Left hindlimb (tissue), 1 donor: ENCODE measurements around the gene PBRM1.
A peak's percentile ranks its signal among the peaks of the same experiment; 100 is the strongest.

ENCODE experiments used
- DNase-seq: peaks from one replicate; pipeline ENCODE4 v3.0.0-alpha.2; 2018

The PBRM1 gene

DNA sequence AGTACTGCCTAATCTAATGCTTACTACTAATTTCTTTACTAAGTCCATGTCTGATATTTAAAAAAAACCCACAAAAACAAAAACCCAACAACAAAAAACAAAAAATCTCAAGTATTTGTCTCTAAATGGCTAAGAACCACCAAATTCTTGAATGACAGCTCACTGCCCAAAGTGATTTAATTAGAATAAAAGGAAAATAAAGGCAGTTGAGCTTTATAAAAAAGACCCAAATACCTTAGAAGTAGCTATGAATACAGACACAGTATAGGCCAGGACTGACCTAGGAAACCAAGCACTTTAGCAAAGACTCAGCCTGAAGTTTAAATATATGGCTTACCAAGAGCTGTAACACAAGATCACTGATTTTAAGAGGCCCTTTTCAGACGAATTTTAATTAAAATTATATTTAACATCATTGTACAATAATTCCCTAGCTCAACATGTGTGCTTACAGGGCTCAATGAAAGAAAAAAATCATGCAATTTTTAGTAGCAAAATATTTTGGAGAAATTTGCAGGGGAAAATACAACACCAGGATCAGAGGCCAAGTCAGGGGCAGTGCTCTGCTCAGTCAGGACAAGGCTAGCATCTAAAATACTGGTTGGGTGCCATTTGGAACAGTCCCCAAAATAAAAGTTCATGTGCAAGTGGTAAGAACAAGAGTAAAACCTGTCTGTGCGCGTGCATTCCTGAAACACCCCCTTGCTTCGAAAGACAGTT is 124.5 kb downstream of the PBRM1 start:
- DNase-seq, result no peak

DNA sequence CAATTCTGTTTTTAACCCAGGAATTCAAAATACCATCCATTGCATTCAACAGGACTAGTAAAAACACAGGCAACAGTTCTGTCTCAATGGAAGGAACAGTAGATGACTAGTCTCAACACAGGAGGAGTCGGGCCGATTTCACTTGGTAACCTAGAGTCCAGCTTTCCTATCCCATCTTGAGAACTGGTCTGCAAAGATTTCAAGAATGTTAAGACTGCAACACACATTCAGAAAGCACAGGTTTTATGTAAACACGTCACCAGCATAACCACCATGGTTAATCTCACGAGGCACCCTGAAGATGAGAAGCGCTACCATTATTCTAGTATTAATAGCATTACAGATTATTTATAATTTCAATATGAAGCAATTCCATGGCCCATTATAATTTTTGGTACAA is 127.3 kb downstream of the PBRM1 start:
- no peak for DNase-seq

DNA sequence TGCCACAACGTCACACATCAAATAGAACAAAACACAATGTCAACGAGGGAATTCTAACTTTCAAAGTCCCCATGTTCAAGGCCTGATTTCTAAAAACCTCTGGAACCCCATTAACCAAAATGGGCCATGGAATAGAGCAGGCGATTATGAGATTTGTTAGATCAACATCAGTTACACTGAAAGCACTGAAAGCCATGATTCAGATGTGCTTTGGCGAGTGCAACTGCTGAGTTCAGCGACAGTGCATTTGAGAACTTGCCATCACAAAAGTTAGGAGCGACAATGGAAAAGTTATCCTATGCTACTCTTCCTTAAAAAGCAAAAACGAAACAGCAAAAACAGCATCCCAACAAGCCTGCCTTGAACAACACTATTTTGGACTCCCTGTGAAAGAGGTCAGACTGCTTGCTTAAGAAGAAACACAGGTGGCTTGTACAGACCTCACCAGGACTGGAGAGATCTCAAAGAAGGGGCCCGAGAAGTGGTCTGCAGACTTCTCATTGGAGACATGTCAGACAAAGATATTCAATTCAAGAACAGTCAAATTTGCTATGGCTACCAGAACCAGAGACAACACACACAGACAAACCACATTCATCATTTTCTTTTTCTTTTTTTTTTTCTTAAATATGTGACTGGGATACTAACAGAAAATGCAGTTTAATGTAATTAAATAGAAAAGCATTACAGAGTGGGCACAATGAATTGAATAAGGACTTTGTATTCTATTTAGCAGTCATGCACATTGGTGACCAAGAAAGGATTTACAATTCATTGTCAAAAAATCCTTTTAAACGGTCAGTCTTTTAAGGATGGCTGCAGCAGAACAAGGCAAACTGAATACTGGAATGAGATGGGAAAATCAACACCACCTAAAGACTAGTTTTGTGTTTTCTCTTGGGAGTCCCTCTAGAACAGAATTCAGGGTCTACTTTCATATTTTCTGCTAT is 128.4 kb downstream of the PBRM1 start:
- DNase-seq, result no peak

DNA sequence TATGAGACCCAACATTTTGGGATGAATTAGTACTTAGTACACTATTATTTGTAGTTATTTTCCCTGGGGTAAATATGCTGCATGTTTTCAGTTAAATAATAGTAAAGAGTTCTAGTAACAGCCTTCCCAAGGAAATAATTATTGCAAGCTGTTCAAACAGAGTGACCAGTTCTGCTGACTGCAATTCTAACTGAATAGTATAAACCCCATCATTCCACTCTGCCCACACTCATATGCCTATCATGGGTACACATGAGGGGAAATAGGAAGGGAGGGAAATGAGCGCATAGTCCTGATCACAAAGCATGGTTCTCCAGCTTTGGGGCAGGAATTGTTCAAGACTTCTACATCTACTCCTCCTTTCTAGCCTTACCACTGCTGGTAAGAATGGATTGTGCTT is 130.7 kb downstream of the PBRM1 start:
- no peak for DNase-seq

DNA sequence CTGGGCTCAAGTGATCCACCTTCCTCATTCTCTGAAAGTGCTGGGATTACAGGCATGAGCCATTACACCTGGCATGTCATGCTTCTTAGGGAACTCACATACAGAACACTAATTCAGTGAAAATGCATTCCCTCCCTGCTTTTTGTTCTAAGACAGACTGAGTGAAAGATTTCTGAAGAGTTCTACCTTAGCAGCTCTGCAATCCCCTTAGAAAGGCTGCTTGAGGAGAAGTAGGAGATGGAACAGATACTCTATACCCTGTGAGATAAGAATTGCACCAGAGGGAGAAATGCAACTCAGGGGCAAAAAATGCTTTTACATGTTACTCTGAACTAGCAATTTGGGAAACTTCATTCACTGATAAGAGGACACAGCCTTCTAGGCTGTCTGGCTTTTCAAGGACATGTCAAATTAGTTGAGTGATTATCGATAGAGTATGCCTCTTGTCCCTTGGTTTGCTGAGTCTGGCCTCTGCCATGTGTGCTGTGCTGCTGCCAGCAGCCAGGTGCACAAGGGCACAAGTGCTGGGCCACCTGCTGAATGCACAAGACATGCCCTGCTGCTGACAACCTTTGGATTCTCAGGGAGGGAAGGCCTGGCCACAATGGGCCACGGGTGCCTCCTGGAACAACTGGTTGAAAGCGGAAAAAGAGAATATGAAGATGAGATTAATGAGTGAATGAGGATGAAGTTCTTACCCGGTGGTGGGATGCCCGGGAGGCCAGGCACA is 131.5 kb downstream of the PBRM1 start:
- no peak for DNase-seq

DNA sequence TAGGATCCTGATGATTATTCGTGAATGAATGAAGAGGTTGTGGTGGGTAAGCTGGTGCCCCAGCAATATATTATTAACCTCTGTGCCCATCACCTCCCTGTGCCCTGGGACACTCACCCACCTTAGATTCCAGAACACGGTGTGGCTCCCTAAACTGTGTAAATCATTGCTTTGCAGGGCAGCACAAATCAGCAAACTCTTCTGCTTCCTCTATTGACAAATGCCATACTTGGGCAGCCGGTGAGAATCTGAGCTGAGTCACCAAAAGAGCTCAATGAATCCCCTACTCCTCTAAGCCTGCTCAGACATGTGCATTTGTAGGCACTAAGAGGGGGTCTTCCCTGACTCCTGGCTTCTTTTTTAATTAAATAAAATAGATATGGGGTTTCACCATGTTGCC is 133.6 kb downstream of the PBRM1 start:
- no peak for DNase-seq

DNA sequence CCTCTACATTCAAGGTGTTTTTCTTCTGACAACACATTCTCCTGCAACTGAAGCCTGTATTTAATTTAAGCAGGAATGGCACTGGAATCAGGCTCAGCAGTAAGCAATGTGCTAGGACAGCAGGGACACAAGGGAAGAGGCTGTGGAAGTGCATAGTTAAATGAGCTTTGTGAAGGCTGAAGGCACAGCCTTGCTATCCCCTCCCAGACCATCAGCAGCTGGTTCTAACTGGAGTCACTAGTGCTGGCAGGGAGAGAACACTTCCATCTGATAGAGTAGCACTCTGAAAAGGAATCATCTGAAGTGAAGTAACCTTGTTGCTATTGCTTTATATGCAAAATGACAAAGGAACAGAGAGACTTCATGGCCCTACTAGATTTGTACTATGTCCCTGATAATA is 134.6 kb downstream of the PBRM1 start:
- DNase-seq, result no peak

DNA sequence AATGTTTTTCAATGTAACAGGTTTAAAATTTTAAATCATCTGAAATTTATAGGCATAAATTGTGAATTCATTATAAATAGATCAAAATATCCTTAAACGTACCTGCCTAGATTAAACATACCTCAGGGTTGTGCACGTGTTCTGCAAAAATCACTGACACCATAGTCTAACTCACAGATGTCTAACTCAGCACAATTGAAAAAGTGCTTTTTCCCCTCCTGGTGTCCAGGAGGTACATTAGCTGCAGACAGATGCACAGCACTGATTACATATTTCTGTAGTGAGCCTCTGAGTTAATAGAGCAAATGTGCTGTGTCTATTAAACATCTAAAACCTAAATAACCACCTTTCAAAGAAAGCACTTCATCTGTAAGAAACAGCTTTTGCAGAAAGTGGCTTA is 138.6 kb downstream of the PBRM1 start:
- no peak for DNase-seq

DNA sequence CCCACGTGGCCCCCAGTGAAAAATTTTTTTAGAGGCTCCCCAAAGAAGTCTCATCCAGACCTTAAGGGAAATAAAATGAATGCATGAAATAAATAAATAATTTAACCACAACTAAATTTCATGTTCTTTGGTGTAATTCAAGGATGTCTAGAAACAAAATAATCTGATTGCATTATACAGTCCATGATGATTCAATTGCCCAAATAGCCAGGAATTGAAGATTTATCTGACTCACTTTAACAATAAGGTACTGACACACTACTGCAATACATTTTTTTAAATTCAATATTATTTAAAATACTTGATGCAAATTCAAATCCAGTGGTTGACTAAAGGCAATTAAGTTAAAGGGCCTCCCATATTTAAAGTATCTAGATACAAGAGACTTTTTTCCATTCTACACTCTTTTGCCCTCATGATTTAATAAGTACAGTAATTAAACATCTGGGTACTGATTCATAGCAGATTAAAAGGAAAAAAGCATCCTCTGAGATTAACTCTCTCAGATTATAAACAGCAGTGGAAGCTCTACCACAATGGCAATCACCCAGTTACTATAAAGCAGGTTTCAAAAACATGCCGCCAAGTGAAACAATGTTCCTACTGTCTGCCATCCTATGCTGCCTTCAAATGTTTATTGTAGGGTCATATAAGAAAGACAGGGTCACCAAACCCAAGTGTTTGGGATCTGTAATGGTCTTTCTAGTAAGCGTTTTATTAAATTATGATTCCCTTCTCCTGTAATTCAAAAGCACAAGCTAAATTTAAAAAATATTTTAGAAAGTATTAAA is 139.4 kb downstream of the PBRM1 start:
- DNase-seq, result no peak

DNA sequence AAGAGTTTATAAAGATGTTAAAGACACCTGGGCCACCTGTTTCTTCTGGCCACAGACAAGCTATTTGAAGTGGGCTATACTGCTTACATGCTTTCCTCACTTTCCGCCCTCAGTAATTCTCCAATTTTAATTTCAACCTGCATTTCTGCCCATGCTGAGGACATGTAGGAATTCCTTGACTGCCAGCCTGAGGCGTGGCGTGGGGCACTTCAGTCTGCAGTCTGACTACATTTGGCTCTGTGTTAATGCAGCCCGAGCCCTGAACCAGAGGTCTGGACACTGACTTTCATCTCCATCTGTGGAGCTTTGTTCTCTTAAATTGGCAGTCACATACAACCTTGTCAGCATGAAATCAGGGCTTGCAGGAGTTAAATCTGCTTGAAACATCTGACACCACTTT is 140.8 kb downstream of the PBRM1 start:
- DNase-seq, result no peak

DNA sequence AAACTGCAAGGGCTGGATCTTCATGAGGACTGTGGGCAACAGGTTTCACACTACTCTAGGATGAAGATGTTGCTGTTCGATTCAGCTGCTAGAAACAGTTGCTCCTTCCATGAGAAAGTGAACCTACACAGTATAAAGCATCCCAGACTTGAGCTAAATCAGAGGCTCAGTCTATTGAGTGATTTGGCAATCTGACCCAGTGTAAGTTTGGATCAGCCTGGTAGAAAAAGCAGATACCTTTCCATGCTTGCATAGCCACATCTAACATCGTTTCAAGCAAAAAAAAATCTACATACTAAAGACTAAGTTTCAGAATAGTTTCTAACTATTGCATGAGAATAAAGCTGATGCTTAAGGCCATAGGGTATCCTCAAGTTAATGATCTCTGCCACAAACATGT is 144.7 kb downstream of the PBRM1 start:
- no peak for DNase-seq

DNA sequence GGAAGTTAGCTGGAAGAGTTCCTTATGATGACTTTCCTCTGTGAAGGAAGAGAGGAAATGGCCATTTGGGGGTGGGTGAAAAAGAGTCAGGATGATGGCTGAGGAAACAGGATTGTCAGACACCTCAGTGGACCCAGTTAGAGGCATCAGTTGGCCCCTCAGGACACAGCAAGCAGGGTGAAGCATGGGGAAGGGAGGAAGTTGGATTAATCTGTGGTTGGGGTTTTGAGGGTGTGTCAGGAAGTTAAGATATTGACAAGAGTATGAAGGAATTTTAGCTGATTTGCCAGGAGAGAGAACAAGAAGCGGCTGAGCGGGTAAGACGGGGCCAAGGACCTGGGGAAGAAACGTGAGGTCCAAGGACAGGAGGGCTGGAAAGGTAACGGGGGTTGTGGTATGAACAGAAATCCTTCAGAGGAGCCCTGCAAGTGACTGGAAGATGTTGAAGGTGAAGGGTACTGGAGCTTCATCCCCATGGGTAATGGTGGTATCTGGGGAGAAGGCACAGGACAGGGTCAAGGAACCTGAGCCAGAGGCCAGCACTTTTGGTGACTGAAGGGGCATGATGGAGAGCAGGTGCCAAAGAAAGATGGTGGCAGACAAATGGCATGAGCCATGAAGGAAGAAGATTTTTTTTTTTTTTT is 146.6 kb downstream of the PBRM1 start:
- no peak for DNase-seq

DNA sequence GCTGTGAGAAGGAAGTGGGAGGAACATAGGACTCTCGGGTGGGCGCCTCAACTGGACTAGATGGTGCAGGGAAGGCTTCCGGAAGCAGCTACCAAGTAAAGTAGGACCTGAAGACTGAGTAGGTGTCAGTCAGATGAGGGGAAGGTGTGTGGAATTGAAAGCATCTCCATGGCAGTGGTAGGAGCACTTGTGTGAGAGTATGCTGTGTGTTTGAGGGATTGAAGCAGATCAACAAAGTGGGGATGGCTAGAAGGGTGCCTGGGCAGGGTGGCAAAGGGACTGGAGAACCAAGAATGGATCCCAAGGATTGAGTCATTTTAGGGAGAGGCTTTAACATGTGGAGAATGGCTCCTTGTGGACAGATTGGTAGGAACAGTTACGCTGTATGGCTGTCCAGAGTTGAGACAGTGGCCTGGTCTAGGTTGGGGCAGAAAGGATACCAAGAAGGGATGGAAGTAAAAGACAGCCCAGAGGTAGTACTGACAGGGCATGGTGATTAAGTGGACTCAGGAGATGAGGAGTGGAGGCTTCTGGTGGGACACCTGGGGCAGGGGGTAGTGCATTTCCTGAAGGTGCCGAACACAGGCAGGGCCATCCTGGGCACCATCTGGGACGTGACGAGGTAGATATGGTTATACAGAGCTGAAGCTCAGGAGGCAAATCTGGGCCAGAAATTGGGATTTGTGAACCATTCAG is 147.8 kb downstream of the PBRM1 start:
- DNase-seq, result no peak

DNA sequence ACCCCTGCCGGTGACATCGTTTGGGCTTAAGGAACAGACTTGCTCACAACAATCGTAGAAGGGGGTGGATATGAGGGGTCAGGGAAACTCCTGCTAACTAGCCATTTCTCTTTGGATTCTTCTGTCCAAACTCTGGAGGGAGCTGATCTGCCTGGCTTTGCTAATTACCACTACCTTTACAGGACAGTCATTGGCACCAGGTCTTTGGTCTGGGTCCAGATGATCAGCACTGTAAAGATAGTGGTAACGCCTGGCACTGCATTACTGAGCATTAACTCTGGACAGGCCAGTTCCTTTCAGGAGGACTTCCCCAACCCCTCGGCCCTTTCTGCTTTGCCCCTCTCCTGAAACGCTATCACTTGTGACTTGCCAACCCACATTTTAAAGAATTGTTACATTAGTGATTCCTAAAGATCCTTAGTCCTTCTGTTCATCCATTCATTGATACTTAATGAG is 148.5 kb downstream of the PBRM1 start:
- DNase-seq, result no peak

DNA sequence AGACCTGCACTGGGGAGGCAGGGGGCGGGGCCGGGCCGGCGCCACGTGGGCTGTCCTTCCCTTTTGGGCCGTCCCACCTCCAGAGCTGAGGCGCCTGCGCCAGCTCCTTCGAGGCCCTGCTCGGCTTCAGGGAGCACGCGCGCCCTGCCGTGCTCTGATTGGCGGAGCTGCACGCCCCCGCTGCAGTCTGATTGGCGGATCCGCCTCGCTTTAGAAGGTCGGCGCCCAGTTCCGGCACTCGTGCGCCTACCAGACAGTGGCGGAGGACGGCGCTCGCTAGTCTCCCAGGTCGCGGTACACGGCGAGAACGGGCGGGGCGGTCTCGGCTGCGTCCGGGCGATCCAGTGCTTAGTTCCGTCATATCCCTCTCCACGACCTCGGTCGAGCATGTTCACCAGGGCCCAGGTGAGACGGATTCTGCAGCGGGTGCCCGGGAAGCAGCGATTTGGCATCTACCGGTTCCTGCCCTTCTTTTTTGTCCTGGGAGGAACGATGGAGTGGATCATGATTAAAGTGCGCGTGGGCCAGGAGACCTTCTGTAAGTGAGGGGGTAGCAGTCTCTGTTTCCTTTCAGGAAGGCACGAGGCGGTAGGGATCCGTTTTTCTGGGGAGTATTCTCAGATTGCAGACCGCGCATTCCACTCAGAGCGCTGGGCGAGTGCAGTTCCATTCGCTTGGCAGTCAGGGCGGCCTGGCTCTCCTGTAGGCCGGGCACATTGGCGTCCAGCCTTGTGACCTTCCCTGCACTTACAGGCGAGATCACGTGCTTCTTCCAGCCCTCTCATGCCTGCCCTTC is 149.1 kb downstream of the PBRM1 start, which contains the start of gene UQCC5:
Gene UQCC5 (plus strand): TSS at position 237 of the 796 bp plus-strand sequence. CDS start 151 bp downstream, at position 388.
- DNase-seq, result peak; percentile 99

DNA sequence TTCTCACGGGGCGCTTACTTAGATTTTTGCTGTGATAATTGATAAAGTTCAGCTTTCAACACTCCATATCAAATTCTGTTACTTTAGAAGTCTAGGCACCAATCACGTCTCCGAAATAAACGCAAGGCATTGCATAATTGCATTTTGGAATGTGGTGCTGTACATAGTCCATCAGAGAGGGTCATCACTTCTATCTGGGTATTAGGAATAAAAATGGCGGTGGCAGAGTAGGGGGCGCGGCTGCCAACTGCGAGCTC is 149.7 kb downstream of the PBRM1 start:
- no peak for DNase-seq

DNA sequence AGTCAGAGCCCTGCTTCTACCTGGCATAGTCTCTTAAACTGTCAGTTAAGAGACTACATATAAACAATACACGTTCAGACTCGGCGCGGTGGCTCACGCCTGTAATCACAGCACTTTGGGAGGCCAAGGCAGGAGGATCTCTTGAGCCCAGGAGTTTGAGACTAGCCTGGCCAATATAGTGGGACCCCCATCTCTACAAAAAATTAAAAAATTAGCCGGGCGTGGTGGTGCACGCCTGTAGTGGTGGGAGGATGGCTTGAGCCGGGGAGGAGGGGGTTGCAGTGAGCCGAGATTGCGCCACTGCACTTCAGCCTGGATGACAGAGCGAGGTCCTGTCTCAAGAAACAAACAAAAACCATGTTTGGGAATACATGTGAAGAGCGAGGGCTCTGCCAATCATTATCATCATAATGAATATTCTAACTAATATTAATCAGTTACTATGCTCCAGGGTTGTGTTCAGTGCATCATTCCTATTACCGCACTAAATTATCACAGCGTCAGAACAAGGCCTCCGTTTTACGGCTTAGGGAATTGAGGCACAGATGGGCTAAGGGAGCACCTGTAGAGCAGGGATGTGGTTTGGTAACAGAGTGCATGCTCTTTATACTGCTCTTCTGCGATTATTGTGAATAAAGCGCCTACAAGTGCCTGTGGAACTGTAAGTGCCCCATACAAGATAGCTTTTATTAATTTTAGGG is 150.2 kb downstream of the PBRM1 start:
- no peak for DNase-seq

DNA sequence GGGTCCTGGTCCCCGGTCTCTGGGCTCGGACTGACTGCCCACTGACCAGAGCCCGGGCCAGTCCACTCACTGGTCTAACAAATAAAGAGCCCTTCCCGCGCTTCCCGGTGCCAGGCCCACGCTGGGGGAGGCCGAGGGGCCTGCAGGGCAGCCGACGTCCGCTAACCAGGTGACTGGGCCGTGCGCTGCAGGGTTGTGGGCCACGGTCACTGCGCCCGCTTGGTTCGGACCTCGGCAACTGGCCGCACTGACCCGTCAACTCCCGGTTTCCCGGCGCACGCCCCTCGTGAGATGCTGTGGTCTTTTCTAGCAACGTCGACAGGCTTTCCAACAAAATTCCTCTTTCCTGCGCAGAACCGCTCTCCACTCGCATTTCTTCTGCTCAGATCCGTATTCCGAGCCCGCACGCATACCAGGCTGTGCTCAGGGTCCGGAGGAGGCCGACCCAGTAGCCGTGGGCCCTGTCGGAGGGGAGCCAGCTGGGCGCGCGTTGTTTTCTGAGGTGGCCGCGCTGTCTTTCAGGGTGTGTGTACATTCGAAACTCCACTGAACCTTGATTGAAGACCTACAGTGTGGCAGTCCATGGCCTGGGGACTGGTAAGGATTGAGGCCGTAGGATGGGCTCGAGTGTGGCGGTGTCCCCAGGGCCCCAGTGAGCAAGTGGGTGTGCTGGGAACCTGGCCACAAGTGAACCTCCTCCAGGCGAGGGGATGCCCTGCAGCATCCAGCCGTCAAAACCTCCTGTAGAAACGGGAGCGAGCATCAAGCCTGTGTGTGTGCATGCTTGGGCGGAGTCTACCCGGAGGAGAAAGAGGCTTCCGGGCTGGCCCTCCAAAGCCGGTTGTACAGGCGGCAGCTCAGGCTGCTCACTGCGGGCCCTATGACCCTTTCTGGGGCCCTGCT is 151.2 kb downstream of the PBRM1 start:
- DNase-seq, result peak; percentile 67
